Subcutaneous adipose tissue (tissue), 4 donors: ENCODE measurements around the gene OR3A2. TPM values are rescaled to one million over a fixed set of nuclear protein-coding genes. Genes with fewer than 3 reads are reported as not detected.

Source experiments
- CTCF ChIP-seq: fragments of 450-650 bp; IDR thresholded peaks from one replicate; pipeline ENCODE4 v1.5.1; 2016; ENCODE audit warnings: low read depth, mild to moderate bottlenecking, control low read depth, antibody characterized with exemption, moderate library complexity
- total RNA-seq, 4 donors: library from RNA; depleted of rRNA; stranded (reverse); fragments of >200 nt; gene quantifications; one replicate each; pipeline ENCODE4 v1.1.0, GENCODE V29; 2016

OR3A2 gene
- total RNA-seq = 1 to 10 TPM in 1 of 4 donors, not detected in 3; 1.7 TPM

- TF ChIP-seq CTCF = no peak
These were observed at the start of gene OR3A2 for GRCh38 chr17:3385869-3386816. Gene OR3A2, minus strand, starts transcription at chr17:3386308.

- TF ChIP-seq CTCF = no peak
These were observed 47.6 kb upstream of the OR3A2 start, which contains the start of gene OR1E2 for GRCh38 chr17:3433741-3434140. Gene OR1E2, minus strand, starts transcription at chr17:3433841. Its CDS starts 0 bp downstream, at chr17:3433841.

GRCh38 chr17:3418222-3418621, 32.1 kb upstream of the OR3A2 start:
- TF ChIP-seq CTCF = no peak

- TF ChIP-seq CTCF = no peak
These were observed 29.5 kb upstream of the OR3A2 start for GRCh38 chr17:3415610-3416009.

GRCh38 chr17:3411070-3411469, 25.0 kb upstream of the OR3A2 start, which contains the start of gene OR3A3:
Gene OR3A3, plus strand, starts transcription at chr17:3411370.
- no peak for TF ChIP-seq CTCF

- no peak for TF ChIP-seq CTCF
These were observed 15.7 kb upstream of the OR3A2 start for GRCh38 chr17:3401786-3402185.

- no peak for TF ChIP-seq CTCF
These were observed 13.9 kb upstream of the OR3A2 start for GRCh38 chr17:3400055-3400454.
